Right lobe of liver (tissue), 6 donors: ENCODE measurements around the gene GALNT11. TPM values are rescaled to one million over a fixed set of nuclear protein-coding genes. Genes with fewer than 3 reads are reported as not detected.
"Not testable (repeated sequence)": the region's sequence is repeated elsewhere in the genome, so short reads cannot be mapped to it uniquely, and the experiment has no call there.

ENCODE experiments used
- ATAC-seq, 4 donors: fragments of 200-7000 bp; cut with Tn5 transposase; one replicate each; pipeline ENCODE4 v1.9.1; 2020; ENCODE audit warnings: mild to moderate bottlenecking in 4 of 4, moderate library complexity in 4 of 4
- DNase-seq, 3 donors: peaks; one replicate each; pipeline ENCODE4 v3.0.0-alpha.2; 2020
- H3K27ac ChIP-seq, 3 donors: fragments of 200-600 bp; one replicate each; pipeline ENCODE4 v1.8.0; 2022
- H3K27me3 ChIP-seq, 2 donors: fragments of 200-600 bp; one replicate each; pipeline ENCODE4 v1.8.0; 2022
- H3K36me3 ChIP-seq, 4 donors: fragments of 200-600 bp; sonication (generic) in 1 of 4; one replicate each; pipeline versions ENCODE4 v1.5.1 to v1.8.0; 2017 to 2022; ENCODE audit warnings: control low read depth in 1 of 4
- H3K4me1 ChIP-seq, 4 donors: fragments of 200-600 bp; sonication (generic) in 1 of 4; one replicate each; pipeline versions ENCODE4 v1.5.1 to v1.8.0; 2017 to 2022; ENCODE audit warnings: control low read depth in 1 of 4
- H3K4me3 ChIP-seq, 3 donors: fragments of 200-600 bp; one replicate each; pipeline ENCODE4 v1.8.0; 2022
- H3K9me3 ChIP-seq, 4 donors: fragments of 200-600 bp; sonication (generic) in 1 of 4; one replicate each; pipeline versions ENCODE4 v1.5.1 to v1.8.0; 2017 to 2022; ENCODE audit warnings: control low read depth in 1 of 4
- CTCF ChIP-seq, 4 donors: fragments of 200-600 bp in 3 of 4; fragments of 450-650 bp in 1 of 4; IDR thresholded peaks; one replicate each; pipeline versions ENCODE4 v1.5.1 to v1.8.0; 2016 to 2022; ENCODE audit warnings: antibody characterized with exemption in 4 of 4, mild to moderate bottlenecking in 2 of 4
- POLR2A ChIP-seq: fragments of 450-650 bp; IDR thresholded peaks from one replicate; pipeline ENCODE4 v1.6.1; 2017; ENCODE audit warnings: antibody characterized with exemption, mild to moderate bottlenecking
- WGBS: methylation state at CpG from one replicate; pipeline ENCODE4 v1.1.6; 2018; ENCODE audit warnings: low coverage, low lambda C conversion rate; ENCODE audit not compliant: insufficient coverage; ENCODE audit errors: missing lambda C conversion rate; 5-methylcytosine and 5-hydroxymethylcytosine counted together
- intact Hi-C, 2 donors: fragments of 100-400 bp; cut with DNase I; formaldehyde crosslinking; loops; one replicate each; pipeline versions ENCODE4 v1.11.2 to v1.14.1; 2022
- total RNA-seq, 6 experiments: library from RNA; depleted of rRNA in 2 of 6; stranded (reverse); fragments of >200 nt in 2 of 6; fragmentation: NEBNext Ultra II Directional in 3 of 6; extraction: Animal tissue kit (Norgen Biotek cat#: 25700) in 3 of 6; gene quantifications; one replicate each; pipeline versions ENCODE4 v1.1.0 to v1.2.4, GENCODE V29; 2016 to 2023
- donor health status: DM: no; HTN: yes; CAD: no.
- donor health status: DM: no; HTN: no; CAD: no.
- donor health status: DM: no; HTN: no; CAD: no.
- donor health status: DM: no; HTN: yes; CAD: no.
- donor health status: DM: no; HTN: yes; CAD: no.

GALNT11 gene
- total RNA-seq, 6 experiments from 2014 or later = 12.0 to 21.7 (median 14.7) TPM

GRCh38 chr7:152013230-152013629, 12.2 kb upstream of the GALNT11 start:
- Histone ChIP-seq H3K27me3 (no peaks in the 10 kb centered on the region), H3K36me3 (no peaks in the 10 kb centered on the region), H3K4me3 (no peak overlapping the region), H3K4me1 (no peaks in the 10 kb centered on the region), H3K27ac (no peak overlapping the region), H3K9me3 (no peaks in the 10 kb centered on the region)
- intact Hi-C loops = no loop called here
- 93% methylated on average over 3 of the region's 3 CpGs for WGBS
- TF ChIP-seq POLR2A (no peak), CTCF (IDR thresholded peaks at IDR 0.05) (no peak)
- ATAC-seq (no peak), DNase-seq (no peak)

- intact Hi-C loops = no loop called here
- no peak for DNase-seq
- Histone ChIP-seq H3K4me3 (no peak overlapping the region), H3K36me3 (no peaks in the 10 kb centered on the region), H3K9me3 (no peaks in the 10 kb centered on the region), H3K27ac (no peak overlapping the region), H3K4me1 (no peaks in the 10 kb centered on the region), H3K27me3 (no peaks in the 10 kb centered on the region)
- no peak for TF ChIP-seq POLR2A
- TF ChIP-seq CTCF (IDR thresholded peaks at IDR 0.05) = no peak
- WGBS = 96% methylated on average over 4 of the region's 4 CpGs
- ATAC-seq = no peak
These were observed 11.5 kb upstream of the GALNT11 start for GRCh38 chr7:152013974-152014373.

DNA sequence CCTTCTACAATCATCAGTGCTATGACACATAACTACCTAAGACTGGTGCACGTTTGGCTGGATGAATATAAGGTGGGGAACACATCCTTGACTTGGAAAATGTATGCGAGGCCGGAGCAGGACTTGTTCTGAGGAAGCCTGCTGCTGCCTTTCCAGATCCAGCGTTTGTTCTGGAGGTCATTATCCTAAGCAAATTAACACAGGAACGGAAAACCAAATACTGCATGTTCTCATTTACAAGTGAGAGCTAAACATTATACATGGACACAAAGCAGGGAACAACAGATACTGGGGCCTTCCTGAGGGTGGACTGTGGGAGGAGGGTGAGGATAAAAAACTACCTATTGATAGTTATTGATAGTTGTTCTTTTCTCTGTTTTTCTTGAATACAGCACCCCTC, 10.8 kb upstream of the GALNT11 start:
- Histone ChIP-seq H3K36me3 (no peaks in the 10 kb centered on the region), H3K4me1 (no peaks in the 10 kb centered on the region), H3K9me3 (no peaks in the 10 kb centered on the region), H3K4me3 (no peak overlapping the region), H3K27me3 (no peaks in the 10 kb centered on the region), H3K27ac (no peak overlapping the region)
- TF ChIP-seq POLR2A (no peak), CTCF (IDR thresholded peaks at IDR 0.05) (no peak)
- intact Hi-C loops = no loop called here
- 35% methylated on average over 5 of the region's 5 CpGs for WGBS
- peak in 3 of 4 donors; percentile 28 to 74 (median 63) for ATAC-seq
- DNase-seq = no peak

DNA sequence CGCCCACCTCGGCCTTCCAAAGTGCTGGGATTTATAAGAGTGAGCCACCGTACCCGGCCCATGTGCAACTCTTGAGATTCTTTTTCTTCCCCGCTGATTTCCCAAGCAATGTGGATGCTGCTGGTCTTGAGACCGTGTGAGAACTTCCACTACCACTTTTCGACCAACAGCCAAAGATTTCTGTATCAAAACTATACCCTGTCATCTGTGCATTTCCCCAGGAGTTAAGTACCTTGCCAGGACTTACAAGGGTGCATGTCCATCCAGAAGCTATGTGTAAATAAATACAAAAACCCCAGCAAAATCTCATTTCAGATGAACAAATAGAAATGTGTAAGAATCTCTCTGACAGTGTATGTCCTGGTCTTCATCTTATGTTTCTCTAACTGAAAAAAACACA, 9.9 kb upstream of the GALNT11 start:
- intact Hi-C loops = no loop called here
- ATAC-seq (no peak), DNase-seq (no peak)
- no peak for TF ChIP-seq CTCF (IDR thresholded peaks at IDR 0.05)
- Histone ChIP-seq H3K27ac (no peak overlapping the region), H3K27me3 (no peaks in the 10 kb centered on the region), H3K36me3 (no peaks in the 10 kb centered on the region), H3K9me3 (no peaks in the 10 kb centered on the region), H3K4me3 (no peak overlapping the region), H3K4me1 (no peaks in the 10 kb centered on the region)
- 89% methylated on average over 7 of the region's 7 CpGs for WGBS

DNA sequence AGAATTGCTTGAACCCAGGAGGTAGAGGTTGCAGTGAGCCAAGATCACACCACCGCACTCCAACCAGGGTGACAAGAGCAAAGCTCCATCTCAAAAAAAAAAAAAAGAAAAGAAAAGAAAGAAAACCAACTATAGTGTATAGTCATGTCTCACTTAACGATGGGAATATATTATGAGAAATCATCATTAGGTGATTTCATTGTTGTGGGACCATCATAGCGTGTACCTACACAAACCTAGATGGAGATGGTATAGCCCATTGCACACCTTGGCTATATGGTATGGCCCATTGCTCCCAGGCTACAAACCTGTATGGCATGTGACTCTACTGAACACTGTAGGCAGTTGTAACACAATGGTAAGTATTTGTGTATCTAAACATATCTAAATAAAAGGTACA, 8.5 kb upstream of the GALNT11 start:
- intact Hi-C loops = no loop called here
- no peaks in the 10 kb centered on the region for H3K27me3 ChIP-seq
- 91% methylated on average over 3 of the region's 3 CpGs for WGBS
- no peak overlapping the region for H3K27ac ChIP-seq
- no peaks in the 10 kb centered on the region for H3K36me3 ChIP-seq
- no peaks in the 10 kb centered on the region for H3K9me3 ChIP-seq
- TF ChIP-seq CTCF (IDR thresholded peaks at IDR 0.05) (no peak), POLR2A (no peak)
- no peak for DNase-seq
- no peak overlapping the region for H3K4me3 ChIP-seq
- no peaks in the 10 kb centered on the region for H3K4me1 ChIP-seq
- no peak for ATAC-seq

DNA sequence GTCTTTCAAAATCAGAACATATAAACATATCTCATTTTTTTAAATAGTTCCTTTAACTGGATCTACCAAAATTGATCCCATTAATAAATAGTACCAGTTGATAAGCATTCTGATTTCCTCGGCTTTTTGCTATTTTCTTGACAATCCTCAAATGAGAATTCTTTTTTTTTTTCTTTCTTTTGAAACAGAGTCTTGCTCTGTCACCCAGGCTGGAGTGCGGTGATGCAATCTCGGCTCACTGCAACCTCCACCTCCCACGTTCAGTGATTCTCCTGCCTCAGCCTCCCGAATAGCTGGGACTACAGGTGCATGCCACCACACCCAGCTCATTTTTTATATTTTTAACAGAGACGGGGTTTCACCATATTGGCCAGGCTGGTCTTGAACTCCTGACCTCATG, 7.8 kb upstream of the GALNT11 start:
- H3K27me3 ChIP-seq, H3K9me3 ChIP-seq, H3K4me1 ChIP-seq, intact Hi-C loops, H3K27ac ChIP-seq, DNase-seq, ATAC-seq, H3K4me3 ChIP-seq, H3K36me3 ChIP-seq: not testable (repeated sequence)
- 80% methylated on average over 6 of the region's 6 CpGs for WGBS

DNA sequence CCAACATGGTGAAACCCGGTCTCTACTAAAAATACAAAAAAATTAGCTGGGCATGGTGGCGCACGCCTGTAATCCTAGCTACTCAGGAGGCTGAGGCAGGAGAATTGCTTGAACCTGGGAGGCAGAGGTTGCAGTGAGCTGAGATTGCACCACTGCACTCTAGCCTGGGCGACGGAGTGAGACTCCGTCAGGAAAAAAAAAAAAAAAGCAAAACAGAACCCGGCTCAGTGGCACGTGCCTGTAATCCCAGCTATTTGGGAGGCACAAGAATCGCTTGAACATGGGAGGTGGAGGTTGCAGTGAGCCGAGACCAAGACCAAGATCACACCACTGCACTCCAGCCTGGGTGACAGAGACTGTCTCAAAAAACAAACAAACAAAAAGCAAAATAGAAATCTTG, 3.7 kb upstream of the GALNT11 start:
- 87% methylated on average over 7 of the region's 10 CpGs for WGBS
- H3K4me1 ChIP-seq, intact Hi-C loops: not testable (repeated sequence)

More for the DNA sequence above, 3.7 kb upstream of the GALNT11 start:
- not testable (repeated sequence) for H3K4me3 ChIP-seq, ATAC-seq, H3K27ac ChIP-seq, H3K36me3 ChIP-seq, DNase-seq, H3K27me3 ChIP-seq, H3K9me3 ChIP-seq
